ENCODE measurements around the gene API5.

DNA sequence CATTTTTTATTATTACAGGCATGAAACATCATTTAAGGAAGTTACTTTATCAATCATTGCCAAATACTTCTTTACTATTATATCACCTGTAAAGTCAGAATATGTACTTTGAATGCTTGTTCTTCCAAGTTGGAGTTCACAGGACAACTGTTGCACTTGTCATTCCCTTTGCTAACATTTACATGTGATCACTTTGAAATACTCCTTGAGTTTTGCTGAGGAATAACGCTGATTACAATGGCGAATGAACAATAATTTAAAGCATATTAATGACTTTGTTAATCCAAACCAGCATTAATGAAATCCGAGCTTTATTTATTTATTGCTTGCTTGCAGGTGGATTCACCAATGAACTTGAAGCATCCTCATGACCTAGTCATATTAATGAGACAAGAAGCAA lies 67.1 kb downstream of the API5 start:
- TF ChIP-seq POLR2A (IDR thresholded peaks at IDR 0.05), result no peak
- TF ChIP-seq, protein P1, sequence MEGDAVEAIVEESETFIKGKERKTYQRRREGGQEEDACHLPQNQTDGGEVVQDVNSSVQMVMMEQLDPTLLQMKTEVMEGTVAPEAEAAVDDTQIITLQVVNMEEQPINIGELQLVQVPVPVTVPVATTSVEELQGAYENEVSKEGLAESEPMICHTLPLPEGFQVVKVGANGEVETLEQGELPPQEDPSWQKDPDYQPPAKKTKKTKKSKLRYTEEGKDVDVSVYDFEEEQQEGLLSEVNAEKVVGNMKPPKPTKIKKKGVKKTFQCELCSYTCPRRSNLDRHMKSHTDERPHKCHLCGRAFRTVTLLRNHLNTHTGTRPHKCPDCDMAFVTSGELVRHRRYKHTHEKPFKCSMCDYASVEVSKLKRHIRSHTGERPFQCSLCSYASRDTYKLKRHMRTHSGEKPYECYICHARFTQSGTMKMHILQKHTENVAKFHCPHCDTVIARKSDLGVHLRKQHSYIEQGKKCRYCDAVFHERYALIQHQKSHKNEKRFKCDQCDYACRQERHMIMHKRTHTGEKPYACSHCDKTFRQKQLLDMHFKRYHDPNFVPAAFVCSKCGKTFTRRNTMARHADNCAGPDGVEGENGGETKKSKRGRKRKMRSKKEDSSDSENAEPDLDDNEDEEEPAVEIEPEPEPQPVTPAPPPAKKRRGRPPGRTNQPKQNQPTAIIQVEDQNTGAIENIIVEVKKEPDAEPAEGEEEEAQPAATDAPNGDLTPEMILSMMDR (IDR thresholded peaks at IDR 0.05), result no peak

All from Peyer's patch (tissue), 4 donors.